ENCODE results near the gene CAMK1D. TPM values are rescaled to one million over a fixed set of nuclear protein-coding genes. Genes with fewer than 3 reads are reported as not detected.

CAMK1D gene
- total RNA-seq, 2 experiments from 2014 or later = 28.8 to 35.3 TPM

GRCh38 chr10:12502526-12503274, 153.4 kb downstream of the CAMK1D start:
- Mint-ChIP-seq H3K4me3 (no peak overlapping the region), H3K27ac (no peak overlapping the region), H3K9me3 (no peaks in the 10 kb centered on the region), H3K36me3 (ENCODE audit: low read depth) (no peaks in the 10 kb centered on the region), H3K27me3 (no peaks in the 10 kb centered on the region), H3K4me1 (ENCODE audit: low read depth) (peaks cover 78% of the 10 kb centered on the region)
- intact Hi-C loops (cut with DNase I, micrococcal nuclease) = no loop called here
- Histone ChIP-seq H3K27me3 (ENCODE audit: control insufficient read depth in 1 of 2, insufficient read depth in 2 of 2, low read length in 2 of 2) (no peaks in the 10 kb centered on the region), H3K4me3 (ENCODE audit: low read length) (no peak overlapping the region), H3K4me1 (ENCODE audit: insufficient read depth, low read length) (peaks cover 22% of the 10 kb centered on the region), H3K36me3 (ENCODE audit: insufficient read depth, low read length) (no peaks in the 10 kb centered on the region), H3K27ac (ENCODE audit: low read depth in 1 of 2, low read length in 2 of 2) (no peak overlapping the region), H3K9me3 (ENCODE audit: control insufficient read depth in 1 of 2, insufficient read depth in 1 of 2, low read length in 2 of 2) (no peaks in the 10 kb centered on the region)
- ChIA-PET CTCF (no interaction called here), POLR2A (no interaction called here)
- DNase-seq (no peak), ATAC-seq (ENCODE audit: poor library complexity) (no peak)
- TF ChIP-seq CTCF (IDR thresholded peaks at IDR 0.05) = no peak

GRCh38 chr10:12503311-12503710, 154.0 kb downstream of the CAMK1D start:
- H3K4me1 Mint-ChIP-seq (ENCODE audit: low read depth) = peaks cover 78% of the 10 kb centered on the region
- H3K27ac ChIP-seq (ENCODE audit: low read depth in 1 of 2, low read length in 2 of 2) = no peak overlapping the region
- TF ChIP-seq CTCF (IDR thresholded peaks at IDR 0.05) = no peak
- POLR2A ChIA-PET = no interaction called here
- DNase-seq = no peak
- H3K9me3 ChIP-seq (ENCODE audit: control insufficient read depth in 1 of 2, insufficient read depth in 1 of 2, low read length in 2 of 2) = no peaks in the 10 kb centered on the region
- intact Hi-C loops (cut with DNase I, micrococcal nuclease) = no loop called here
- H3K4me1 ChIP-seq (ENCODE audit: insufficient read depth, low read length) = peaks cover 27% of the 10 kb centered on the region
- H3K27me3 ChIP-seq (ENCODE audit: control insufficient read depth in 1 of 2, insufficient read depth in 2 of 2, low read length in 2 of 2) = no peaks in the 10 kb centered on the region
- no peaks in the 10 kb centered on the region for H3K36me3 ChIP-seq (ENCODE audit: insufficient read depth, low read length)
- no peak overlapping the region for H3K27ac Mint-ChIP-seq
- no peak for ATAC-seq (ENCODE audit: poor library complexity)
- no peaks in the 10 kb centered on the region for H3K9me3 Mint-ChIP-seq
- CTCF ChIA-PET = interaction anchor here (0.6 kb wide), 1 partner anchor 66 kb away, joined by 3 read pairs; no protein-coding TSS in a partner anchor
- H3K36me3 Mint-ChIP-seq (ENCODE audit: low read depth) = no peaks in the 10 kb centered on the region
- H3K27me3 Mint-ChIP-seq = no peaks in the 10 kb centered on the region
- H3K4me3 Mint-ChIP-seq = no peak overlapping the region
- H3K4me3 ChIP-seq (ENCODE audit: low read length) = no peak overlapping the region

GRCh38 chr10:12504176-12504575, 154.8 kb downstream of the CAMK1D start:
- POLR2A ChIA-PET = no interaction called here
- Mint-ChIP-seq H3K4me1 (ENCODE audit: low read depth) (peaks cover 78% of the 10 kb centered on the region), H3K9me3 (no peaks in the 10 kb centered on the region), H3K4me3 (no peak overlapping the region), H3K27ac (no peak overlapping the region), H3K36me3 (ENCODE audit: low read depth) (no peaks in the 10 kb centered on the region), H3K27me3 (no peaks in the 10 kb centered on the region)
- DNase-seq (no peak), ATAC-seq (ENCODE audit: poor library complexity) (no peak)
- intact Hi-C loops (cut with DNase I, micrococcal nuclease) = no loop called here
- Histone ChIP-seq H3K36me3 (ENCODE audit: insufficient read depth, low read length) (no peaks in the 10 kb centered on the region), H3K4me1 (ENCODE audit: insufficient read depth, low read length) (peaks cover 31% of the 10 kb centered on the region), H3K27ac (ENCODE audit: low read depth in 1 of 2, low read length in 2 of 2) (no peak overlapping the region), H3K9me3 (ENCODE audit: control insufficient read depth in 1 of 2, insufficient read depth in 1 of 2, low read length in 2 of 2) (no peaks in the 10 kb centered on the region), H3K27me3 (ENCODE audit: control insufficient read depth in 1 of 2, insufficient read depth in 2 of 2, low read length in 2 of 2) (no peaks in the 10 kb centered on the region), H3K4me3 (ENCODE audit: low read length) (no peak overlapping the region)
- TF ChIP-seq CTCF (IDR thresholded peaks at IDR 0.05) = no peak
- CTCF ChIA-PET = interaction anchor here (0.6 kb wide), 1 partner anchor 65 kb away, joined by 3 read pairs; no protein-coding TSS in a partner anchor

Data from CD4-positive, alpha-beta T cell (primary cell).